SK-N-SH (cell line): ENCODE results near the gene NTRK3. TPM values are rescaled to one million over a fixed set of nuclear protein-coding genes. Genes with fewer than 3 reads are reported as not detected.

Source experiments
- CTCF ChIA-PET: fragments of 300-600, 350-600 bp; formaldehyde crosslinking; extraction: SDS; loops from one replicate; lab custom pipeline; 2021; lab: Yijun Ruan, JAX
- POLR2A ChIA-PET: fragments of 350-600 bp; sonication (Branson Sonifier 250); formaldehyde crosslinking; extraction: SDS; loops from one replicate; lab custom pipeline; 2020; ENCODE audit warnings: antibody characterized with exemption, inconsistent platforms; lab: Yijun Ruan, JAX
- DNase-seq: peaks from one replicate; pipeline ENCODE4 v3.0.0; 2012
- H2AFZ ChIP-seq: fragments of 200-600 bp; sonication (generic); 2 replicates; pipeline ENCODE4 v1.8.1; 2016; ENCODE audit warnings: antibody characterized with exemption, mild to moderate bottlenecking, low read depth
- H3F3A ChIP-seq: fragments of 200-600 bp; sonication (generic); replicated peaks from 2 replicates; pipeline ENCODE3; 2016; ENCODE audit warnings: antibody characterized with exemption, mild to moderate bottlenecking; ENCODE audit not compliant: insufficient read depth
- H3K27ac ChIP-seq, 2 experiments: fragments of 200-500 bp in 1 of 2; fragments of 200-600 bp in 1 of 2; sonication (Bioruptor generic) in 1 of 2; sonication (generic), shearing (Covaris generic) in 1 of 2; 2 replicates each; pipeline versions ENCODE4 v1.5.1 to v1.6.1; 2014 to 2016; ENCODE audit warnings: low read depth in 2 of 2, inconsistent platforms in 1 of 2, low read length in 1 of 2, mild to moderate bottlenecking in 1 of 2, mixed read lengths in 1 of 2
- H3K27me3 ChIP-seq: fragments of 200-600 bp; sonication (generic), shearing (Covaris generic); 2 replicates; pipeline ENCODE4 v1.6.1; 2016; ENCODE audit warnings: mixed run types; ENCODE audit not compliant: insufficient read depth
- H3K36me3 ChIP-seq, 2 experiments: fragments of 200-500 bp in 1 of 2; fragments of 200-600 bp in 1 of 2; sonication (Bioruptor generic) in 1 of 2; sonication (generic) in 1 of 2; replicated peaks in 1 of 2; 2 replicates each; pipeline versions ENCODE3 to v1.5.1; 2014 to 2016; ENCODE audit warnings: low read length in 1 of 2, mild to moderate bottlenecking in 1 of 2; ENCODE audit not compliant: insufficient read depth in 2 of 2, control insufficient read depth in 1 of 2
- H3K4me1 ChIP-seq, 2 experiments: fragments of 200-500 bp in 1 of 2; fragments of 200-600 bp in 1 of 2; sonication (Bioruptor generic) in 1 of 2; sonication (generic), shearing (Covaris generic) in 1 of 2; 2 replicates each; pipeline versions ENCODE4 v1.5.1 to v1.6.1; 2014 to 2016; ENCODE audit warnings: low read depth in 1 of 2, low read length in 1 of 2, mixed run types in 1 of 2; ENCODE audit not compliant: insufficient read depth in 2 of 2, control insufficient read depth in 1 of 2
- H3K4me2 ChIP-seq: fragments of 200-600 bp; sonication (generic), shearing (Covaris generic); 2 replicates; pipeline ENCODE4 v1.6.1; 2017; ENCODE audit warnings: mixed run types
- H3K4me3 ChIP-seq, 2 experiments: fragments of 200-500 bp in 1 of 2; fragments of 200-600 bp in 1 of 2; sonication (Bioruptor generic) in 1 of 2; sonication (generic), shearing (Covaris generic) in 1 of 2; 2 replicates each; pipeline versions ENCODE4 v1.5.1 to v1.8.1; 2014 to 2016; ENCODE audit warnings: low read depth in 2 of 2, inconsistent platforms in 1 of 2, low read length in 1 of 2, mild to moderate bottlenecking in 1 of 2, mixed read lengths in 1 of 2, moderate library complexity in 1 of 2
- H3K79me2 ChIP-seq: fragments of 200-600 bp; sonication (generic); 2 replicates; pipeline ENCODE4 v1.8.1; 2017; ENCODE audit warnings: mild to moderate bottlenecking; ENCODE audit not compliant: insufficient read depth
- H3K9ac ChIP-seq: fragments of 200-600 bp; sonication (generic); 2 replicates; pipeline ENCODE4 v1.6.1; 2017; ENCODE audit warnings: mixed run types
- H3K9me2 ChIP-seq: fragments of 200-600 bp; sonication (generic); 2 replicates; pipeline ENCODE4 v1.6.1; 2017; ENCODE audit warnings: mixed run types
- H3K9me3 ChIP-seq: fragments of 200-600 bp; sonication (generic); 2 replicates; pipeline ENCODE4 v1.6.1; 2017; ENCODE audit warnings: mixed run types, mild to moderate bottlenecking, moderate library complexity
- H4K20me1 ChIP-seq: fragments of 200-600 bp; sonication (generic); 2 replicates; pipeline ENCODE4 v1.6.1; 2017; ENCODE audit warnings: mild to moderate bottlenecking, mixed run types; ENCODE audit not compliant: insufficient read depth
- CHD2 ChIP-seq: fragments of 150-350 bp; IDR thresholded peaks from 2 replicates; pipeline ENCODE4 v1.6.1; 2018; ENCODE audit warnings: low read length; ENCODE audit not compliant: partially characterized antibody
- EP300 ChIP-seq, 2 experiments: IDR thresholded peaks; 2 replicates each; pipeline versions ENCODE4 v1.4.0 to v1.6.1; 2012; ENCODE audit warnings: borderline replicate concordance in 1 of 2, low read depth in 1 of 2, low read length in 1 of 2
- EZH2phosphoT487 ChIP-seq: fragments of 200-600 bp; sonication (generic); IDR thresholded peaks from 2 replicates; pipeline ENCODE4 v1.6.1; 2017; ENCODE audit warnings: low read depth, mixed run types, mild to moderate bottlenecking, antibody characterized with exemption, moderate library complexity, borderline replicate concordance
- FOSL2 ChIP-seq: IDR thresholded peaks from 2 replicates; pipeline ENCODE4 v1.4.0; 2012; ENCODE audit warnings: low read depth, mild to moderate bottlenecking, moderate library complexity, borderline replicate concordance
- GATA2 ChIP-seq: sonication (generic); formaldehyde crosslinking; IDR thresholded peaks from 2 replicates; pipeline ENCODE4 v1.5.0; 2020; ENCODE audit warnings: mild to moderate bottlenecking, missing genetic modification reagents
- MAX ChIP-seq: IDR thresholded peaks from 2 replicates; pipeline ENCODE4 v1.4.0; 2012; ENCODE audit warnings: low read depth
- MXI1 ChIP-seq: IDR thresholded peaks from 2 replicates; pipeline ENCODE4 v1.6.1; 2012; ENCODE audit warnings: mild to moderate bottlenecking, low read depth, low read length, improper control_type of control experiment
- NFIC ChIP-seq: IDR thresholded peaks from 2 replicates; pipeline ENCODE4 v1.4.0; 2012; ENCODE audit warnings: borderline replicate concordance
- POLR2AphosphoS5 ChIP-seq: IDR thresholded peaks from 2 replicates; pipeline ENCODE4 v1.6.1; 2012; ENCODE audit warnings: low read depth, low read length
- RAD21 ChIP-seq: IDR thresholded peaks from 2 replicates; pipeline ENCODE4 v1.6.1; 2012; ENCODE audit warnings: mild to moderate bottlenecking, low read length
- RCOR1 ChIP-seq: fragments of 150-350 bp; IDR thresholded peaks from 2 replicates; pipeline ENCODE4 v1.6.1; 2017; ENCODE audit warnings: antibody characterized with exemption, low read length
- REST ChIP-seq: IDR thresholded peaks from 2 replicates; pipeline ENCODE4 v1.6.1; 2012; ENCODE audit warnings: mild to moderate bottlenecking, low read depth, low read length, moderate library complexity
- RFX5 ChIP-seq: IDR thresholded peaks from 2 replicates; pipeline ENCODE4 v1.6.1; 2012; ENCODE audit warnings: mild to moderate bottlenecking, improper control_type of control experiment, low read length
- RXRA ChIP-seq: IDR thresholded peaks from 2 replicates; pipeline ENCODE4 v1.4.0; 2012; ENCODE audit warnings: low read depth, mild to moderate bottlenecking, borderline replicate concordance
- USF1 ChIP-seq: IDR thresholded peaks from 2 replicates; pipeline ENCODE4 v1.4.0; 2012; ENCODE audit warnings: low read depth, borderline replicate concordance
- USF2 ChIP-seq: fragments of 150-350 bp; IDR thresholded peaks from 2 replicates; pipeline ENCODE4 v1.6.1; 2017; ENCODE audit warnings: antibody characterized with exemption, low read length, low read depth, borderline replicate concordance
- ZBTB33 ChIP-seq: IDR thresholded peaks from 2 replicates; pipeline ENCODE4 v1.4.0; 2012; ENCODE audit warnings: low read depth, borderline replicate concordance
- WGBS: methylation state at CpG from one replicate; pipeline ENCODE4 v1.1.6; 2017; ENCODE audit warnings: low lambda C conversion rate; 5-methylcytosine and 5-hydroxymethylcytosine counted together
- polyA plus RNA-seq, 3 experiments: library from polyadenylated mRNA; depleted of rRNA; stranded (reverse); fragments of >200 nt; gene quantifications; 2 replicates each; pipeline ENCODE4 v1.2.3, GENCODE V29; 2012

The NTRK3 gene
- polyA plus RNA-seq, 1 of the 3 experiments (the other 2 are of a cell fraction), result 2.6 TPM

- 33% methylated on average over 8 of the region's 10 CpGs for WGBS
- no peaks in the 10 kb centered on the region for H4K20me1 ChIP-seq
- POLR2A ChIA-PET, result no interaction called here
- H3K4me1 ChIP-seq, result no peaks in the 10 kb centered on the region
- CTCF ChIA-PET, result interaction anchor here (0.7 to 0.9 kb wide), 2 partner anchors 8 to 9 kb away, joined by 3 read pairs; partner anchors contain the start of gene NTRK3
- H3F3A ChIP-seq, result no peaks in the 10 kb centered on the region
- no peaks in the 10 kb centered on the region for H3K9me2 ChIP-seq
- H3K27me3 ChIP-seq, result peaks cover 11% of the 10 kb centered on the region; the same call in 1 of the 2 replicates
- no peak overlapping the region for H3K4me2 ChIP-seq
- no peak overlapping the region for H3K27ac ChIP-seq
- DNase-seq, result no peak
- H3K36me3 ChIP-seq, result no peaks in the 10 kb centered on the region
- no peaks in the 10 kb centered on the region for H3K79me2 ChIP-seq
- H3K9me3 ChIP-seq, result no peaks in the 10 kb centered on the region
- H2AFZ ChIP-seq, result no peak overlapping the region
- no peak for TF ChIP-seq MXI1
- no peak for TF ChIP-seq FOSL2
- no peak for TF ChIP-seq ZBTB33
- no peak for TF ChIP-seq RAD21
- no peak for TF ChIP-seq NFIC
- TF ChIP-seq REST, result no peak
- TF ChIP-seq EZH2phosphoT487, result no peak
- TF ChIP-seq CHD2, result no peak
- no peak overlapping the region for H3K9ac ChIP-seq
- no peak overlapping the region for H3K4me3 ChIP-seq
Observed at GRCh38 chr15:88266170-88266569, 9.6 kb upstream of the NTRK3 start.

- H3K4me2 ChIP-seq, result no peak overlapping the region
- ChIA-PET POLR2A (no interaction called here), CTCF (interaction anchor here (6.7 kb wide), 1 partner anchor 10 kb away, joined by 40 read pairs; no protein-coding TSS in a partner anchor)
- no peak overlapping the region for H2AFZ ChIP-seq
- H3K9ac ChIP-seq, result no peak overlapping the region
- no peaks in the 10 kb centered on the region for H3K9me2 ChIP-seq
- no peak overlapping the region for H3K27ac ChIP-seq
- 43% methylated on average over 4 of the region's 4 CpGs for WGBS
- no peak overlapping the region for H3K4me3 ChIP-seq
- H3K27me3 ChIP-seq, result peaks cover 11% of the 10 kb centered on the region; the same call in 1 of the 2 replicates
- H4K20me1 ChIP-seq, result no peaks in the 10 kb centered on the region
- H3K36me3 ChIP-seq, result no peaks in the 10 kb centered on the region
- H3K4me1 ChIP-seq, result no peaks in the 10 kb centered on the region
- no peaks in the 10 kb centered on the region for H3K9me3 ChIP-seq
- no peaks in the 10 kb centered on the region for H3K79me2 ChIP-seq
- no peaks in the 10 kb centered on the region for H3F3A ChIP-seq
- DNase-seq, result no peak
- no peak for TF ChIP-seq GATA2 (CRISPR knock-in tag)
- TF ChIP-seq POLR2AphosphoS5, result no peak
- TF ChIP-seq USF2, result no peak
- no peak for TF ChIP-seq MAX
- no peak for TF ChIP-seq EP300 (IDR thresholded peaks at IDR 0.05; ENCODE audit: borderline replicate concordance in 1 of 2, low read depth in 1 of 2, low read length in 1 of 2)
- no peak for TF ChIP-seq USF1
- no peak for TF ChIP-seq RCOR1
- TF ChIP-seq RAD21, result no peak
- TF ChIP-seq RXRA, result no peak
- no peak for TF ChIP-seq RFX5
Observed at GRCh38 chr15:88264622-88265021, 8.1 kb upstream of the NTRK3 start.
